A549 (cell line): ENCODE data around the gene TTF2. TPM values are rescaled to one million over a fixed set of nuclear protein-coding genes. Genes with fewer than 3 reads are reported as not detected.

ENCODE experiments used
- ATAC-seq, 2 experiments: fragments of 200-7000 bp in 1 of 2; fragments of >200 bp in 1 of 2; cut with Nextera tagmentation in 1 of 2; cut with Tn5 transposase in 1 of 2; 3 replicates each; pipeline versions ENCODE4 v1.8.0 to v1.9.1; 2018 to 2020; ENCODE audit warnings: mild to moderate bottlenecking in 1 of 2, moderate library complexity in 1 of 2
- CTCF ChIA-PET: fragments of 300-600 bp; sonication (Branson Sonifier 250); formaldehyde crosslinking; extraction: SDS; loops from one replicate; lab custom pipeline; 2021; ENCODE audit warnings: antibody characterized with exemption, inconsistent platforms; lab: Yijun Ruan, JAX
- POLR2A ChIA-PET: fragments of 350-600 bp; formaldehyde crosslinking; extraction: SDS; loops from one replicate; lab custom pipeline; 2021; ENCODE audit warnings: antibody characterized with exemption, inconsistent platforms; lab: Yijun Ruan, JAX
- DNase-seq, 2 experiments: peaks; one replicate each; pipeline versions ENCODE4 v3.0.0 to v3.0.0-alpha.2; 2011 to 2016; ENCODE audit warnings: low read depth in 1 of 2, low spot score in 1 of 2
- FAIRE-seq: peaks from 2 replicates; lab custom pipeline; 2011; peaks lifted over from hg19 to GRCh38; lab: Jason Lieb, UNC
- H3K27ac ChIP-seq, 2 experiments: fragments of >200 bp; sonication (Bioruptor Twin); formaldehyde crosslinking; 3 replicates each; pipeline ENCODE4 v1.5.1; 2016 to 2017
- H3K4me1 ChIP-seq: fragments of >200 bp; sonication (Bioruptor Twin); formaldehyde crosslinking; 3 replicates; pipeline ENCODE4 v1.6.1; 2016
- H3K4me2 ChIP-seq: fragments of >200 bp; sonication (Bioruptor Twin); formaldehyde crosslinking; 3 replicates; pipeline ENCODE4 v1.6.1; 2016
- H3K4me3 ChIP-seq: fragments of >200 bp; sonication (Bioruptor Twin); formaldehyde crosslinking; 3 replicates; pipeline ENCODE4 v1.5.1; 2016
- H3K9me3 ChIP-seq: fragments of >200 bp; sonication (Bioruptor Twin); formaldehyde crosslinking; 3 replicates; pipeline ENCODE4 v1.6.1; 2016
- CBX8 ChIP-seq: fragments of 200-600 bp; sonication (generic); IDR thresholded peaks from 2 replicates; pipeline ENCODE4 v1.6.1; 2016
- CHD2 ChIP-seq: fragments of 150-350 bp; IDR thresholded peaks from 2 replicates; pipeline ENCODE4 v1.6.1; 2014; ENCODE audit warnings: low read length; ENCODE audit not compliant: partially characterized antibody
- CHD4 ChIP-seq: fragments of 200-600 bp; sonication (generic); IDR thresholded peaks from 2 replicates; pipeline ENCODE4 v1.6.1; 2016; ENCODE audit warnings: antibody characterized with exemption, mild to moderate bottlenecking, borderline replicate concordance
- EHMT2 ChIP-seq: fragments of 200-600 bp; sonication (generic); IDR thresholded peaks from 2 replicates; pipeline ENCODE4 v1.6.1; 2016; ENCODE audit warnings: antibody characterized with exemption, low read depth, mild to moderate bottlenecking, moderate library complexity
- ESRRA ChIP-seq: fragments of 150-350 bp; IDR thresholded peaks from 2 replicates; pipeline ENCODE4 v1.6.1; 2014; ENCODE audit warnings: mild to moderate bottlenecking, low read length, borderline replicate concordance
- FOSL2 ChIP-seq, 2 experiments: fragments of 450-650 bp in 1 of 2; fragments of >200 bp in 1 of 2; sonication (Bioruptor Twin) in 1 of 2; formaldehyde crosslinking; IDR thresholded peaks; 2 replicates each; pipeline versions ENCODE4 v1.5.0 to v1.6.1; 2016 to 2020; ENCODE audit warnings: mild to moderate bottlenecking in 1 of 2, moderate library complexity in 1 of 2
- HEYL ChIP-seq: fragments of 250-450 bp; sonication (Bioruptor Pico); IDR thresholded peaks from 2 replicates; pipeline ENCODE4 v1.8.0; 2021; ENCODE audit warnings: mild to moderate bottlenecking, moderate library complexity
- HOXB5 ChIP-seq: fragments of 250-450 bp; sonication (Bioruptor Pico); IDR thresholded peaks from 2 replicates; pipeline ENCODE4 v1.5.0; 2020; ENCODE audit warnings: mild to moderate bottlenecking, moderate library complexity
- MYC ChIP-seq: IDR thresholded peaks from 2 replicates; pipeline ENCODE4 v1.6.1; 2012; ENCODE audit warnings: mild to moderate bottlenecking, inconsistent platforms, low read length, improper control_type of control experiment, borderline replicate concordance
- NPAS2 ChIP-seq: fragments of 250-450 bp; sonication (Bioruptor Pico); IDR thresholded peaks from 2 replicates; pipeline ENCODE4 v1.8.0; 2022; ENCODE audit warnings: mild to moderate bottlenecking, moderate library complexity, borderline replicate concordance
- NR3C1 ChIP-seq: fragments of >200 bp; sonication (Bioruptor Twin); formaldehyde crosslinking; IDR thresholded peaks from 3 replicates; pipeline ENCODE4 v1.6.1; 2017
- POLR2A ChIP-seq: IDR thresholded peaks from 2 replicates; pipeline ENCODE4 v1.6.1; 2012; ENCODE audit warnings: mild to moderate bottlenecking, low read length
- POLR2AphosphoS2 ChIP-seq: conservative IDR thresholded peaks from 2 replicates; pipeline ENCODE4 v1.6.1; 2012; ENCODE audit warnings: low read length, improper control_type of control experiment, inconsistent platforms
- RAD21 ChIP-seq, 2 experiments: fragments of >200 bp in 1 of 2; sonication (Bioruptor Twin) in 1 of 2; formaldehyde crosslinking in 1 of 2; IDR thresholded peaks in 1 of 2; conservative IDR thresholded peaks in 1 of 2; 2 replicates in 1 of 2; 3 replicates in 1 of 2; pipeline ENCODE4 v1.6.1; 2012 to 2018; ENCODE audit warnings: inconsistent platforms in 1 of 2
- SMC3 ChIP-seq: fragments of >200 bp; sonication (Bioruptor Twin); formaldehyde crosslinking; IDR thresholded peaks from 3 replicates; pipeline ENCODE4 v1.6.1; 2018; ENCODE audit warnings: inconsistent platforms
- ZFP36 ChIP-seq: fragments of 450-650 bp; IDR thresholded peaks from 2 replicates; pipeline ENCODE4 v1.6.1; 2014; ENCODE audit warnings: borderline replicate concordance; ENCODE audit not compliant: partially characterized antibody
- ZSCAN20 ChIP-seq: fragments of 250-450 bp; sonication (Bioruptor Pico); IDR thresholded peaks from 2 replicates; pipeline ENCODE4 v1.8.0; 2022; ENCODE audit warnings: mild to moderate bottlenecking, moderate library complexity
- whole genome bisulfite sequencing: methylation state at CpG from one replicate; pipeline ENCODE4 v1.1.6; 2017; ENCODE audit errors: missing lambda C conversion rate; 5-methylcytosine and 5-hydroxymethylcytosine counted together
- polyA plus RNA-seq, 4 experiments: library from polyadenylated mRNA; depleted of rRNA in 3 of 4; stranded (reverse); fragments of >200 nt; fragmentation: RNase III in 1 of 4; extraction: RNeasy Plus Mini Kit Qiagen cat#74134 plus additional on column Dnase treatment in 1 of 4; gene quantifications; 2 replicates in 3 of 4; 3 replicates in 1 of 4; pipeline ENCODE4 v1.2.3, GENCODE V29; 2011 to 2017
- TF ChIP-seq, protein P1 (sequence below): IDR thresholded peaks from 2 replicates; pipeline ENCODE4 v1.6.1; 2012
- TF ChIP-seq, protein P2 (sequence below): fragments of >200 bp; sonication (Bioruptor Twin); formaldehyde crosslinking; IDR thresholded peaks from 2 replicates; pipeline ENCODE4 v1.6.1; 2016
- TF ChIP-seq, protein P3 (sequence below): fragments of >200 bp; sonication (Bioruptor Twin); formaldehyde crosslinking; IDR thresholded peaks from 3 replicates; pipeline ENCODE4 v1.6.1; 2016
- TF ChIP-seq, protein P4 (sequence below): fragments of 250-450 bp; sonication (Bioruptor Pico); IDR thresholded peaks from 2 replicates; pipeline ENCODE4 v1.5.0; 2021; ENCODE audit warnings: mild to moderate bottlenecking, moderate library complexity, borderline replicate concordance
- TF ChIP-seq, protein P5 (sequence below): fragments of 200-600 bp; sonication (generic); IDR thresholded peaks from 2 replicates; pipeline ENCODE4 v1.6.1; 2016; ENCODE audit warnings: antibody characterized with exemption, mild to moderate bottlenecking, moderate library complexity
- TF ChIP-seq, protein P6 (sequence below): fragments of >200 bp; sonication (Bioruptor Twin); formaldehyde crosslinking; IDR thresholded peaks from 3 replicates; pipeline ENCODE4 v1.5.1; 2016

The TTF2 gene
- polyA plus RNA-seq, 2 of the 4 experiments (the other 2 are of a cell fraction) = 16.5 to 26.6 TPM

DNA sequence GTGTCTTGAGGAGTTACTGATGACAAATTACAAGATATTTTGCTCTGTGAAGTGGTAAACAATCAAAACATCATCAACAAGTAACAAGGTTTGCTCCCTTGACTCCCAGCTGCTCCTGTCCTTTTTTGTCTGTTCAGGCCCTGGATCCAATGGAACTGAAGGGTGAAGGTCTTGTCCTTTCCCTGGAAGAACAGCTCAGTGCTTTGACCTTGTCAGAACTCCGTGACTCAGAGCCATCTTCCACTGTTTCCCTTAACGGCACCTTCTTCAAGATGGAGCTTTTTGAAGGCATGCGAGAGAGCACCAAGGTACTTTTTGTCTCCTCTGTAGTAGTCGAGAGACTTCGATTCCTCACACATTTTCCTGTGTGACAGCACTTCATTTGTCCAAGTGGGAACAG lies 32.5 kb downstream of the TTF2 start:
- CTCF ChIA-PET = interaction anchor here (1.0 to 3.0 kb wide), 6 partner anchors 11 to 193 kb away, joined by 3 to 14 read pairs (median 4); no protein-coding TSS in a partner anchor
- peaks cover 14% of the 10 kb centered on the region for H3K4me1 ChIP-seq
- 86% methylated on average over 5 of the region's 5 CpGs for WGBS
- POLR2A ChIA-PET = interaction anchor here (0.5 kb wide), 1 partner anchor 522 kb away, joined by 3 read pairs; no protein-coding TSS in a partner anchor
- H3K4me2 ChIP-seq = no peak overlapping the region
- no peak for FAIRE-seq
- no peak overlapping the region for H3K4me3 ChIP-seq
- no peak for ATAC-seq
- H3K27ac ChIP-seq = peak overlapping the region; percentile 51 to 62; a peak in 3 of 6 replicates
- TF ChIP-seq CHD4 = no peak
- TF ChIP-seq NR3C1 = no peak
- TF ChIP-seq, protein P1, sequence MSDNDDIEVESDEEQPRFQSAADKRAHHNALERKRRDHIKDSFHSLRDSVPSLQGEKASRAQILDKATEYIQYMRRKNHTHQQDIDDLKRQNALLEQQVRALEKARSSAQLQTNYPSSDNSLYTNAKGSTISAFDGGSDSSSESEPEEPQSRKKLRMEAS = no peak
- TF ChIP-seq POLR2A = no peak
- TF ChIP-seq, protein P2, sequence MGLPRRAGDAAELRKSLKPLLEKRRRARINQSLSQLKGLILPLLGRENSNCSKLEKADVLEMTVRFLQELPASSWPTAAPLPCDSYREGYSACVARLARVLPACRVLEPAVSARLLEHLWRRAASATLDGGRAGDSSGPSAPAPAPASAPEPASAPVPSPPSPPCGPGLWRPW = no peak
- TF ChIP-seq, protein P3, sequence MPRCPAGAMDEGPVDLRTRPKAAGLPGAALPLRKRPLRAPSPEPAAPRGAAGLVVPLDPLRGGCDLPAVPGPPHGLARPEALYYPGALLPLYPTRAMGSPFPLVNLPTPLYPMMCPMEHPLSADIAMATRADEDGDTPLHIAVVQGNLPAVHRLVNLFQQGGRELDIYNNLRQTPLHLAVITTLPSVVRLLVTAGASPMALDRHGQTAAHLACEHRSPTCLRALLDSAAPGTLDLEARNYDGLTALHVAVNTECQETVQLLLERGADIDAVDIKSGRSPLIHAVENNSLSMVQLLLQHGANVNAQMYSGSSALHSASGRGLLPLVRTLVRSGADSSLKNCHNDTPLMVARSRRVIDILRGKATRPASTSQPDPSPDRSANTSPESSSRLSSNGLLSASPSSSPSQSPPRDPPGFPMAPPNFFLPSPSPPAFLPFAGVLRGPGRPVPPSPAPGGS = no peak
- no peak for TF ChIP-seq POLR2AphosphoS2
- TF ChIP-seq FOSL2 (IDR thresholded peaks at IDR 0.05) = no peak
- TF ChIP-seq FOSL2 (CRISPR knock-in tag; IDR thresholded peaks at IDR 0.05) = no peak
- no peak for TF ChIP-seq CBX8
- TF ChIP-seq SMC3 = no peak
- no peak for TF ChIP-seq EHMT2
- no peak for TF ChIP-seq HEYL (CRISPR knock-in tag)
- TF ChIP-seq, protein P4, sequence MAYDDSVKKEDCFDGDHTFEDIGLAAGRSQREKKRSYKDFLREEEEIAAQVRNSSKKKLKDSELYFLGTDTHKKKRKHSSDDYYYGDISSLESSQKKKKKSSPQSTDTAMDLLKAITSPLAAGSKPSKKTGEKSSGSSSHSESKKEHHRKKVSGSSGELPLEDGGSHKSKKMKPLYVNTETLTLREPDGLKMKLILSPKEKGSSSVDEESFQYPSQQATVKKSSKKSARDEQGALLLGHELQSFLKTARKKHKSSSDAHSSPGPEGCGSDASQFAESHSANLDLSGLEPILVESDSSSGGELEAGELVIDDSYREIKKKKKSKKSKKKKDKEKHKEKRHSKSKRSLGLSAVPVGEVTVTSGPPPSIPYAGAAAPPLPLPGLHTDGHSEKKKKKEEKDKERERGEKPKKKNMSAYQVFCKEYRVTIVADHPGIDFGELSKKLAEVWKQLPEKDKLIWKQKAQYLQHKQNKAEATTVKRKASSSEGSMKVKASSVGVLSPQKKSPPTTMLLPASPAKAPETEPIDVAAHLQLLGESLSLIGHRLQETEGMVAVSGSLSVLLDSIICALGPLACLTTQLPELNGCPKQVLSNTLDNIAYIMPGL (CRISPR knock-in tag) = no peak
- no peak for TF ChIP-seq ZSCAN20 (CRISPR knock-in tag)
- TF ChIP-seq, protein P5, sequence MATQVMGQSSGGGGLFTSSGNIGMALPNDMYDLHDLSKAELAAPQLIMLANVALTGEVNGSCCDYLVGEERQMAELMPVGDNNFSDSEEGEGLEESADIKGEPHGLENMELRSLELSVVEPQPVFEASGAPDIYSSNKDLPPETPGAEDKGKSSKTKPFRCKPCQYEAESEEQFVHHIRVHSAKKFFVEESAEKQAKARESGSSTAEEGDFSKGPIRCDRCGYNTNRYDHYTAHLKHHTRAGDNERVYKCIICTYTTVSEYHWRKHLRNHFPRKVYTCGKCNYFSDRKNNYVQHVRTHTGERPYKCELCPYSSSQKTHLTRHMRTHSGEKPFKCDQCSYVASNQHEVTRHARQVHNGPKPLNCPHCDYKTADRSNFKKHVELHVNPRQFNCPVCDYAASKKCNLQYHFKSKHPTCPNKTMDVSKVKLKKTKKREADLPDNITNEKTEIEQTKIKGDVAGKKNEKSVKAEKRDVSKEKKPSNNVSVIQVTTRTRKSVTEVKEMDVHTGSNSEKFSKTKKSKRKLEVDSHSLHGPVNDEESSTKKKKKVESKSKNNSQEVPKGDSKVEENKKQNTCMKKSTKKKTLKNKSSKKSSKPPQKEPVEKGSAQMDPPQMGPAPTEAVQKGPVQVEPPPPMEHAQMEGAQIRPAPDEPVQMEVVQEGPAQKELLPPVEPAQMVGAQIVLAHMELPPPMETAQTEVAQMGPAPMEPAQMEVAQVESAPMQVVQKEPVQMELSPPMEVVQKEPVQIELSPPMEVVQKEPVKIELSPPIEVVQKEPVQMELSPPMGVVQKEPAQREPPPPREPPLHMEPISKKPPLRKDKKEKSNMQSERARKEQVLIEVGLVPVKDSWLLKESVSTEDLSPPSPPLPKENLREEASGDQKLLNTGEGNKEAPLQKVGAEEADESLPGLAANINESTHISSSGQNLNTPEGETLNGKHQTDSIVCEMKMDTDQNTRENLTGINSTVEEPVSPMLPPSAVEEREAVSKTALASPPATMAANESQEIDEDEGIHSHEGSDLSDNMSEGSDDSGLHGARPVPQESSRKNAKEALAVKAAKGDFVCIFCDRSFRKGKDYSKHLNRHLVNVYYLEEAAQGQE = no peak
- TF ChIP-seq ZFP36 = no peak
- TF ChIP-seq MYC = no peak
- TF ChIP-seq NPAS2 (CRISPR knock-in tag) = no peak
- DNase-seq = no peak
- H3K9me3 ChIP-seq = no peaks in the 10 kb centered on the region

DNA sequence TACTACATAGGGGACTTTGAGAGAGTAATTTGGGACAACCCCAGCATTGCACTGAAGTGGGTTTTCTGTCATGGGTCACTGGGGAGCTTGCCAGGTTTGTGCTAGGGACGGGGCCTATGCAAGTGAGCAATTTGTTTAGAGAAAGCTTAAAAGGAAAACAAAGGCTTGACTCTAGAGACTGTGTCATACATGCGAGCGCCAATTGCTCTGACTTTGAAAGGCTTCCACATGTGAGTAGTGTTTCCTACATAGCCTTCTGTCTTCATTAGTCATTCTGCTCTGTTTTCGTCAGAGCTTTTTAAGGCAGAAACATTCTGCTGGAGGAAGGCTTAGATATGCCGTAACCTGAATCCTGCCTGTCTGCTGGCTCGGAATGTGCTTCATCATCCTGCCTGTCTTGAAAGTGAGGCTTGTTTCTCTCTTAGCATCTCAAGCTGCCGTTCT lies 33.0 kb downstream of the TTF2 start:
- ChIA-PET CTCF (interaction anchor here (1.0 to 3.0 kb wide), 5 partner anchors 11 to 35 kb away, joined by 3 to 14 read pairs (median 4); no protein-coding TSS in a partner anchor), POLR2A (no interaction called here)
- WGBS = 68% methylated on average over 7 of the region's 7 CpGs
- FAIRE-seq (no peak), ATAC-seq (peak; percentile 71 to 77; a peak in 5 of 6 replicates), DNase-seq (peak in 1 of 2 experiments; percentile 40)
- H3K4me3 ChIP-seq = no peak overlapping the region
- peak overlapping the region; percentile 20; the same call in 1 of the 3 replicates for H3K4me2 ChIP-seq
- peaks cover 14% of the 10 kb centered on the region for H3K4me1 ChIP-seq
- H3K9me3 ChIP-seq = no peaks in the 10 kb centered on the region
- peak overlapping the region; percentile 51 to 62; a peak in 5 of 6 replicates for H3K27ac ChIP-seq
- TF ChIP-seq HOXB5 (CRISPR knock-in tag) (no peak), CHD2 (no peak), RAD21 (conservative IDR thresholded peaks at IDR 0.05 in 1 of 2, IDR thresholded peaks at IDR 0.05 in 1 of 2) (no peak), ZSCAN20 (CRISPR knock-in tag) (no peak), ESRRA (no peak)
- TF ChIP-seq, protein P5 = no peak
- TF ChIP-seq, protein P6, sequence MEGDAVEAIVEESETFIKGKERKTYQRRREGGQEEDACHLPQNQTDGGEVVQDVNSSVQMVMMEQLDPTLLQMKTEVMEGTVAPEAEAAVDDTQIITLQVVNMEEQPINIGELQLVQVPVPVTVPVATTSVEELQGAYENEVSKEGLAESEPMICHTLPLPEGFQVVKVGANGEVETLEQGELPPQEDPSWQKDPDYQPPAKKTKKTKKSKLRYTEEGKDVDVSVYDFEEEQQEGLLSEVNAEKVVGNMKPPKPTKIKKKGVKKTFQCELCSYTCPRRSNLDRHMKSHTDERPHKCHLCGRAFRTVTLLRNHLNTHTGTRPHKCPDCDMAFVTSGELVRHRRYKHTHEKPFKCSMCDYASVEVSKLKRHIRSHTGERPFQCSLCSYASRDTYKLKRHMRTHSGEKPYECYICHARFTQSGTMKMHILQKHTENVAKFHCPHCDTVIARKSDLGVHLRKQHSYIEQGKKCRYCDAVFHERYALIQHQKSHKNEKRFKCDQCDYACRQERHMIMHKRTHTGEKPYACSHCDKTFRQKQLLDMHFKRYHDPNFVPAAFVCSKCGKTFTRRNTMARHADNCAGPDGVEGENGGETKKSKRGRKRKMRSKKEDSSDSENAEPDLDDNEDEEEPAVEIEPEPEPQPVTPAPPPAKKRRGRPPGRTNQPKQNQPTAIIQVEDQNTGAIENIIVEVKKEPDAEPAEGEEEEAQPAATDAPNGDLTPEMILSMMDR = no peak
